IPS-20b (cell line): ENCODE data around the gene AFAP1.

Experiments used
- H3K27ac ChIP-seq: one replicate; pipeline ENCODE4 v1.5.1; 2013; ENCODE audit warnings: low read length
- H3K27me3 ChIP-seq: 2 replicates; pipeline ENCODE4 v1.6.1; 2013; ENCODE audit warnings: mild to moderate bottlenecking, low read length, inconsistent platforms; ENCODE audit not compliant: insufficient read depth
- H3K36me3 ChIP-seq: 2 replicates; pipeline ENCODE4 v1.6.1; 2013; ENCODE audit warnings: low read depth, mild to moderate bottlenecking, inconsistent platforms, low read length, moderate library complexity; ENCODE audit not compliant: insufficient read depth
- H3K4me1 ChIP-seq: 2 replicates; pipeline ENCODE4 v1.6.1; 2013; ENCODE audit warnings: mild to moderate bottlenecking, control low read depth, inconsistent platforms, low read length, moderate library complexity; ENCODE audit not compliant: insufficient read depth
- H3K4me3 ChIP-seq: 2 replicates; pipeline ENCODE4 v1.5.1; 2013; ENCODE audit warnings: mild to moderate bottlenecking, low read length, inconsistent platforms
- H3K9ac ChIP-seq: 2 replicates; pipeline ENCODE4 v1.6.1; 2013; ENCODE audit warnings: low read depth, mild to moderate bottlenecking, inconsistent platforms, low read length, moderate library complexity
- H3K9me3 ChIP-seq: 2 replicates; pipeline ENCODE4 v1.6.1; 2013; ENCODE audit warnings: mild to moderate bottlenecking, low read depth, low read length, inconsistent platforms; ENCODE audit not compliant: insufficient read depth

The AFAP1 gene

DNA sequence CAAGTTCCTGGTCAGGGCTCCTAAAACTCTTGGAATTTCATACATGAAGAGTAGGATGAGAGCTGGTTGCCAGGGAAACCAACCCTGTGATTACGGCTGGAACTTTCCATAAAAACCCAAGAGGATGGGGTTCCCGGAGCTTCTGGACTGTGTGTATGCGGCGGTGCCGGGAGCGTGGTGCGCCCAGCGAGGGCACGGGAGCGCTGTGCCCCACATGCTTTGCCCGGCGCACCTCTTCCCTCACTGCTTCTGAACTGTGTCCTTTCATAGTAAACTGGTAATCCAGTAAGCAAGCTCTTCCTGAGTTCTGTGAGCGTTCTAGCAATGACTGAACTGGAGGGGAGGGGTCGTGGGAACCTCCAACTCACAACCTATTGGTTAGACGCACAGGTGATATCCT is 152.6 kb downstream of the AFAP1 start:
- Histone ChIP-seq H3K4me1 (no peaks in the 10 kb centered on the region), H3K27ac (no peak overlapping the region), H3K9me3 (no peaks in the 10 kb centered on the region), H3K36me3 (peaks cover 12% of the 10 kb centered on the region; the same call in 1 of the 2 replicates), H3K27me3 (no peaks in the 10 kb centered on the region), H3K4me3 (no peak overlapping the region), H3K9ac (no peak overlapping the region)

DNA sequence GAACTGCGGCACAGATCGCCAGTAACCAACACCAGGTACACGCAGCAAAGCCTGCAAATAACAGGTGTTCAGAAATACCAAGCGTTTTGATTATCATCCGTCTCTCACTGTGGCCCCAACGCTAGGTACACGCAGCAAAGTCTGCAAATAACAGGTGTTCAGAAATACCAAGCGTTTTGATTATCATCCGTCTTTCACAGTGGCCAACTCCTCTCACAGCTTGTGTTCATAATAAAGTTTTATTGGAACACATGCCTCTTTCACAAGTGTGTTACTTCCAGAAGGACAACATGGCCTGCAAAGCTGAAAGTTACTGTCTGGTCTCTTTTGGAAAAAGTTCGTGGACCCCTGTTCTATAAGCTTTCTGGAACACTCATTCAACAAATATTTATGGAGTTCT is 153.1 kb downstream of the AFAP1 start:
- Histone ChIP-seq H3K9me3 (no peaks in the 10 kb centered on the region), H3K4me1 (no peaks in the 10 kb centered on the region), H3K4me3 (no peak overlapping the region), H3K27ac (no peak overlapping the region), H3K36me3 (0 out of 2 replicates have a peak, but pooled peaks cover 9% of the 10 kb centered on the region), H3K27me3 (no peaks in the 10 kb centered on the region), H3K9ac (no peak overlapping the region)

DNA sequence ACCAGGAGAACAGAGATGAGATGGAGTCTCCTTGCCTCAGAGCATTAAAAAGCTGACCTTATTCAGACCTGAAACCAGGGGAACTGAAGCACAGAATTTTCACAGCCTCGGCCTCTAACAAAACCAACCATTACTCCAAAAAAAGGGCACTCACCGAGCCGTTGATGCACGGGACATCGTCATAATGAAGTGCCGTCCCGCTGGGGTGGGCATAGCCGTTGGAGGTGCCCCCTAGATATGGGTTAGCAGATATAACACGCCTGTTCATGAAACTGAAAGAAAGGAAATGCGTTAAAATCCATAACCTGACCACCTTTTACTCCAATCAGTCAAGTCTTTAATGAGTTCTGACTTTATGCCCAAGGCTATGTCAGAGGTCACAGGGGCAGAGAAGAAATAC is 153.6 kb downstream of the AFAP1 start:
- no peaks in the 10 kb centered on the region for H3K4me1 ChIP-seq
- no peaks in the 10 kb centered on the region for H3K27me3 ChIP-seq
- H3K9me3 ChIP-seq, result no peaks in the 10 kb centered on the region
- no peak overlapping the region for H3K9ac ChIP-seq
- peaks cover 10% of the 10 kb centered on the region; the same call in 1 of the 2 replicates for H3K36me3 ChIP-seq
- no peak overlapping the region for H3K27ac ChIP-seq
- no peak overlapping the region for H3K4me3 ChIP-seq

DNA sequence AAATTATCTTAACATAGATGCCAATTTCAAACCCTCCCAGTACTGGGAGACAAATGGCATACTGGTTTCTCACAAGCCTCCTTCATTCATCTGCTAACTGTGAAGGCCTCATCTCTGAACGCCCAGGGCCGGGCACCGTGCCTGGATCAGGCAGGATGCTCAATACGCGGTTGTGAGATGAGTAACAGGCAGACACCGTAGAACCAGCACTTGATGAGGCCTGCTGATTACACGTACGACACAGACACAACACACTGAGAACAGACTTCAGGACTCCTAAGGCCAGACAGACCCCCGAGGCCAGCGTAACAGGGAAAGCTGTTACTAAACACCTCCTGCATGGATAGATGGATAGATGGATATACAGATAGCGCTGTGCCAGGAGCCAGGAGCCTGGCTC is 154.6 kb downstream of the AFAP1 start:
- H3K27me3 ChIP-seq, result no peaks in the 10 kb centered on the region
- H3K9ac ChIP-seq, result no peak overlapping the region

DNA sequence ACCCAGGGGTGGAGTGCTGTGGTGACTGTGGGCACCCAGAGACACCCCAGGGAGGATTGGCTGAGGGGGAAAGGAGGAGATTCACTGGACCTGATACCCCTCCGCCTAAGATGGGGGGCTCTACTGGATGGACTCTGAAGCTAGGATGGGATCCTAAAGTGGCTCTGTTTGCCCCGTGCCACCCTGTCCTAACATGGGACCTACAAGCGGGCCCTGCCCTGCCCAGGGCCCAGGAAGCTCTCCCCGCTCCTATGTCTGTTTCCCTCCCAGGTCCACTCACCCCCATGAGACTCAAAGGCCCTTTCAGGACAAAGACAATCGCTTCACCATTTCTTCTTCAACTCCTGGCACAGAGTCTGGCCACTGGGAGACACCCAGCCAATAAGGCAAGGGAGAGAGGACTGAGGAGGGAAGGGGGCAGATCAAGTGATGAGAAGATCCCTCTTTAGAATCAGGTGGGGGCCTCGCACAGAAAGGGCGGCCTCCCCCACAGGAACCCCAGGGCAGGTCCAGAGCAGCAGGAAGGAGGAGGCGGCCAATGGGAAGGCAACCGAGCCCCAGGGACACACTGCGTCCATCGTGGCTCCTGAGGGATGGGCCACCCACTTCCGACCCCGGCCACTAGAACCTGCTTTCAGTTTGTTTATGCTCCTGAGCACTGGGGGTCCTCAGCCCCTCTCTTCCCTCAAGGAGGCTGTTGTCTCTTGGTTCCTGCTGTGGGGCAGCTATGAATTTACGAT is 155.4 kb downstream of the AFAP1 start:
- H3K36me3 ChIP-seq, result peaks cover 11% of the 10 kb centered on the region; the same call in 1 of the 2 replicates
- H3K4me1 ChIP-seq, result no peaks in the 10 kb centered on the region
- no peak overlapping the region for H3K9ac ChIP-seq
- H3K4me3 ChIP-seq, result no peak overlapping the region
- H3K9me3 ChIP-seq, result no peaks in the 10 kb centered on the region
- no peak overlapping the region for H3K27ac ChIP-seq
- no peaks in the 10 kb centered on the region for H3K27me3 ChIP-seq

More for the DNA sequence above, 154.6 kb downstream of the AFAP1 start:
- H3K9me3 ChIP-seq, result no peaks in the 10 kb centered on the region
- peaks cover 11% of the 10 kb centered on the region; the same call in 1 of the 2 replicates for H3K36me3 ChIP-seq
- no peak overlapping the region for H3K27ac ChIP-seq
- H3K4me1 ChIP-seq, result no peaks in the 10 kb centered on the region
- H3K4me3 ChIP-seq, result no peak overlapping the region

DNA sequence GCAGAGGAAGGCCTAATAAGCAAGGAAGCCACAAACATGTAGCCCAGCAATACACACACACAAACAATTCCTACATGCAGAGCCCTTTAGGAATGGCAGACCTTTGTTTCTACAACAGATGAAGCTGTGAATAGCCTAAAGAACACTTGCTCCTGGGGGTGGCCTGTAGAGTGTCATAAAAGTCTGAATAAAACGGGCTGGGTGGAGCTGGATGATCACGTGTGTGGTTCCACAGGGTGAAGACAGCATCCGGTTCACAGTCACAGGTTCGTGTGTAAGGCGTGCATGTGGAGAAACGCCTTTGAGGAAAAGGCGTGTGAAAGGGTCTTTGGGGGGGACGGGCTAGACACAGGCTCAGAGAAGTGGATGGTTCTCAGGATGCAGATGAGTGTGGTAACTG is 156.1 kb downstream of the AFAP1 start:
- Histone ChIP-seq H3K9me3 (no peaks in the 10 kb centered on the region), H3K9ac (no peak overlapping the region), H3K36me3 (peaks cover 12% of the 10 kb centered on the region), H3K4me3 (no peak overlapping the region), H3K27ac (no peak overlapping the region), H3K27me3 (no peaks in the 10 kb centered on the region), H3K4me1 (no peaks in the 10 kb centered on the region)

DNA sequence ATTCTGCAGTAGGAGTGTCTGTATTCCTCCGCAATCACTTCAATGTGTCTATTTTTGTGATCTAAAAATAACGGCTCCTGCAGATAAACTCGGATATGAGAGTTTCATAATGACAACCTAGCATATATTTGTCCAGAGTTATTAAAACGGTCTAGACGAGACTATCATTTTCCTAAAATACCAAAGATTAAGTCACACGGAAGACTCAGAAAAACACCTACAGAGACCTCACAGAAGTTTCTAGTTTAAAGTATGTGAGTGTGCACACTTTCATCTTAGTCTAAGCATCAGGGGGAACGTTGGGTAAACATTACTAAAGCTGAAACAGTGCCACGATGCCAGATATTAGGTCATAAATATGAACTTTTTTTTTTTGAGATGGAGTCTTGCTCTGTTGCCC is 156.9 kb downstream of the AFAP1 start:
- H3K27ac ChIP-seq, result no peak overlapping the region
- H3K27me3 ChIP-seq, result no peaks in the 10 kb centered on the region
- H3K4me1 ChIP-seq, result no peaks in the 10 kb centered on the region
- H3K4me3 ChIP-seq, result no peak overlapping the region
- peaks cover 20% of the 10 kb centered on the region for H3K36me3 ChIP-seq
- H3K9me3 ChIP-seq, result no peaks in the 10 kb centered on the region
- no peak overlapping the region for H3K9ac ChIP-seq

DNA sequence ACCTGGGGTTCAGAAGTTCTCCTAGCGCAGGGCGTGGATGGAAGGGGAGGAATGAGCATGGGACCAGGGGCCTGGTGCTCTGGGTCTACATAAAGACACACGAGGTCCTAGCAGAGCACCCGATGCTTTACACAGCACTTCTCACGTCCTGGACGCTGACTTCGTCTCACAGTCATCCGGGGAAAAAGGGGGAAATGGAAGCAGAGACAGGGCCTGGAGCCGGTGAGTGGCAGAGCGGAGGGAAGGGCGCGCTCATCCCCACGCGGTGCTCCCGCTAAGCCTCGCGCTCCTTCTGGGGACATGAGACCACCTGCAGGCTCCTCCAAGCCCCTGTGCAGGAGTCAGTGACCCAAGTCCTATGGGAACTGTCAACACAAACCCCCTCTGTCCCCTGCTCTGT is 157.7 kb downstream of the AFAP1 start:
- Histone ChIP-seq H3K9me3 (no peaks in the 10 kb centered on the region), H3K36me3 (peaks cover 28% of the 10 kb centered on the region), H3K9ac (no peak overlapping the region), H3K27me3 (no peaks in the 10 kb centered on the region), H3K4me1 (no peaks in the 10 kb centered on the region), H3K4me3 (no peak overlapping the region), H3K27ac (no peak overlapping the region)

DNA sequence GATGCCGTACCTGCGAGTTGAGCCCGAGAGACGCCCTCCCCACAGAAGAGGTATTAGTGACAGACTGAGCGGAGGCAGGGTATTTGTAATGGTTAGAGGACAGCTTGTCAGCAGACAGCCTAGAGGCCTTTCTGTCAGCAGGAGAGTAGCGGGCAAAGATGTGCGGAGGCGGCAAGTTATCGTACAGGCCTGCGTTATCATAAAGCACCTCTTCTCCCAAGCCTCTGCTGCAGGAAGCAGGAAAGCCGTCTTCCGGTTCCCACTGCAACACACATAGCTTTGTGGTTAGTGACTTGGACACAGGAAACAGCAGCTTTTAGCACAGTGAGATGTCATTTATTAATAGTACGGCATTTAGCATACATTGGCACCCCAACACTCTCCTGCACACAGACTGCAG is 158.3 kb downstream of the AFAP1 start:
- Histone ChIP-seq H3K36me3 (peaks cover 30% of the 10 kb centered on the region), H3K9ac (no peak overlapping the region), H3K4me1 (no peaks in the 10 kb centered on the region), H3K4me3 (no peak overlapping the region), H3K27me3 (no peaks in the 10 kb centered on the region), H3K27ac (no peak overlapping the region), H3K9me3 (no peaks in the 10 kb centered on the region)

DNA sequence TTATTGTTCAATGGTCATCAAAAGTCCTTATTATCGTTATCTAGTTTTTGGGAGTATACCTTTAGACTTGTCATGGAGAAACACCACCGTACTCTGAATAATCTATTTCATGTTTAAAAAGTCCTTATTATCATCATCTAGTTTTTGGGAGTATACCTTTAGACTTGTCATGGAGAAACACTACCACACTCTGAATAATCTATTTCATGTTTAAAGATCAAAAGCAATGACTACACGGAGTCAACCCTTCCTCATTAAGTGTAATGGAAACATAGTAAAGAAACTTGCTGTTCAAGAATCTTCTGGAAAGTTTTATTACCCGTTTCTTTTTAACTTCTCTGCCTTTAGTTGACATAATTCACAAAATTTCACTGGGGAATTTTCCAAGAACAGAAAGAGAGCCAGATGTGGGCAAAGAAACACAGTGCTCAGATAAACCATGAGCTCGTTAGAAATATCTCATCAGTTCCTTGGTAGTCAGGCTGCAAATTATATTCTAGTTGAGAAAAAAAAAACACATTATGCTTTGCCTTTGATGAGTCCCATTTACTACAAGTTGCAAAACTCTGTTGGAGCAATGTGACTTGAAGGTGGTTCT is 158.8 kb downstream of the AFAP1 start:
- Histone ChIP-seq H3K4me3 (no peak overlapping the region), H3K27ac (no peak overlapping the region), H3K27me3 (no peaks in the 10 kb centered on the region), H3K9ac (no peak overlapping the region), H3K9me3 (no peaks in the 10 kb centered on the region), H3K4me1 (no peaks in the 10 kb centered on the region), H3K36me3 (peaks cover 30% of the 10 kb centered on the region)

DNA sequence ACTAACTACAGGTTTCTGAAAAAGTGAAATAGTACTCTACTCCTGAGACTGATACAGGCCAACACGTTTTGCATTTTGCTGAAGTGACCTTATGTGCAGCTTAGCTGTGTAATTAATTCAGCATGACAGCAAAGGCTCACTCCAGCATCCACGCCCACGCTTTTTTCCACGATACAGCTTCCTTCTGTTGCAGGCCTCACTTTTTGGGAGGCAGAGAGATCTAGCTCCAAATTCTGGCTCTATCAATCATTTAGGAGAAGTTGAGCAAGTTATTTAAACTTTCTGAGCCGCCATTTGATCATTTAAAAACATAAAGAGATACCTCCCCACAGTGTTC is 160.3 kb downstream of the AFAP1 start:
- Histone ChIP-seq H3K4me3 (no peak overlapping the region), H3K27ac (no peak overlapping the region), H3K36me3 (peaks cover 24% of the 10 kb centered on the region), H3K27me3 (no peaks in the 10 kb centered on the region), H3K9ac (no peak overlapping the region), H3K4me1 (peaks cover 4% of the 10 kb centered on the region; the same call in 1 of the 2 replicates), H3K9me3 (no peaks in the 10 kb centered on the region)
